K562 (cell line): ENCODE measurements around the gene RBM45. TPM values are rescaled to one million over a fixed set of nuclear protein-coding genes. Genes with fewer than 3 reads are reported as not detected.

Experiments used
- ATAC-seq: fragments of 200-7000 bp; cut with Tn5 transposase; 3 replicates; pipeline ENCODE4 v1.9.1; 2020; ENCODE audit warnings: moderate library complexity
- BruUV-seq: library from RNA; stranded (reverse); fragments of 400-500 nt; replicated peaks from 2 replicates; lab custom pipeline; 2021; lab: Mats Ljungman, UMichigan
- CTCF ChIA-PET: fragments of 300-600 bp; formaldehyde crosslinking; extraction: SDS; loops from one replicate; lab custom pipeline; 2021; ENCODE audit warnings: low intra/inter-chr PET ratio; lab: Yijun Ruan, JAX
- POLR2A ChIA-PET: fragments of 300-600, 350-650 bp; sonication (Branson Sonifier 250); formaldehyde crosslinking; extraction: SDS; loops from one replicate; lab custom pipeline; 2021; ENCODE audit warnings: antibody characterized with exemption, inconsistent platforms; lab: Yijun Ruan, JAX
- DNase-seq, 4 experiments: peaks; one replicate each; pipeline versions ENCODE4 v3.0.0 to v3.0.0-alpha.2; 2011 to 2018; ENCODE audit warnings: low spot score in 3 of 4, mixed read lengths in 3 of 4; ENCODE audit errors: extremely low read depth in 1 of 4
- FAIRE-seq: peaks from 2 replicates; lab custom pipeline; 2011; peaks lifted over from hg19 to GRCh38; lab: Jason Lieb, UNC
- H2AFZ ChIP-seq: 2 replicates; pipeline ENCODE4 v1.6.0; 2011; ENCODE audit warnings: low read depth, low read length, control low read depth, inconsistent platforms
- H3K27ac ChIP-seq: fragments of 200-600 bp; 3 replicates; pipeline ENCODE4 v1.8.0; 2011; ENCODE audit warnings: low read depth, mild to moderate bottlenecking, control low read depth, inconsistent platforms, low read length, moderate library complexity, mixed read lengths; ENCODE audit errors: extremely low read depth
- H3K27me3 ChIP-seq, 2 experiments: fragments of 300-600 bp in 1 of 2; 2 replicates in 1 of 2; 3 replicates in 1 of 2; pipeline versions ENCODE4 v1.6.0 to v1.8.0; 2011; ENCODE audit warnings: inconsistent platforms in 2 of 2, low read length in 2 of 2, mild to moderate bottlenecking in 1 of 2, mixed read lengths in 1 of 2, moderate library complexity in 1 of 2; ENCODE audit not compliant: control insufficient read depth in 2 of 2, insufficient read depth in 2 of 2
- H3K36me3 ChIP-seq: fragments of 300-600 bp; 3 replicates; pipeline ENCODE4 v1.8.0; 2011; ENCODE audit warnings: mild to moderate bottlenecking, low read length, inconsistent platforms; ENCODE audit not compliant: control insufficient read depth, insufficient read depth
- H3K4me1 ChIP-seq, 2 experiments: fragments of 200-600 bp in 1 of 2; replicated peaks in 1 of 2; 2 replicates in 1 of 2; 3 replicates in 1 of 2; pipeline versions ENCODE4 v1.5.1 to v1.8.0; 2011; ENCODE audit warnings: inconsistent platforms in 2 of 2, low read length in 2 of 2, mild to moderate bottlenecking in 1 of 2, mixed read lengths in 1 of 2, moderate library complexity in 1 of 2; ENCODE audit not compliant: control insufficient read depth in 2 of 2, insufficient read depth in 2 of 2
- H3K4me2 ChIP-seq: 2 replicates; pipeline ENCODE4 v1.6.1; 2011; ENCODE audit warnings: low read length, control low read depth, inconsistent platforms, mixed read lengths; ENCODE audit not compliant: insufficient read depth
- H3K4me3 ChIP-seq: fragments of 200-600 bp; sonication (generic), shearing (Covaris generic); 2 replicates; pipeline ENCODE4 v1.5.1; 2016; ENCODE audit warnings: control low read depth, inconsistent platforms
- H3K79me2 ChIP-seq: fragments of 200-600 bp; 3 replicates; pipeline ENCODE4 v1.8.0; 2011; ENCODE audit warnings: low read length, inconsistent platforms; ENCODE audit not compliant: control insufficient read depth, insufficient read depth
- H3K9ac ChIP-seq, 2 experiments: 2 replicates each; pipeline versions ENCODE4 v1.6.0 to v1.6.1; 2011; ENCODE audit warnings: low read depth in 2 of 2, low read length in 2 of 2, control low read depth in 1 of 2, inconsistent platforms in 1 of 2, mild to moderate bottlenecking in 1 of 2, mixed read lengths in 1 of 2; ENCODE audit not compliant: insufficient read depth in 1 of 2
- H3K9me1 ChIP-seq: one replicate; pipeline ENCODE4 v1.6.0; 2011; ENCODE audit warnings: inconsistent platforms, mild to moderate bottlenecking, low read length, moderate library complexity; ENCODE audit not compliant: control insufficient read depth, insufficient read depth
- H3K9me3 ChIP-seq: replicated peaks from 2 replicates; pipeline ENCODE4 v1.5.1; 2011; ENCODE audit warnings: low read depth, low read length, inconsistent platforms; ENCODE audit not compliant: control insufficient read depth, insufficient read depth
- H4K20me1 ChIP-seq: replicated peaks from 2 replicates; pipeline ENCODE4 v1.6.1; 2011; ENCODE audit warnings: low read length, inconsistent platforms, mixed read lengths; ENCODE audit not compliant: control insufficient read depth, insufficient read depth
- CHCHD3 ChIP-seq: fragments of 250-450 bp; sonication (Bioruptor Pico); IDR thresholded peaks from 2 replicates; pipeline ENCODE4 v2.1.2; 2022; ENCODE audit warnings: mild to moderate bottlenecking
- CHD2 ChIP-seq: IDR thresholded peaks from 2 replicates; pipeline ENCODE4 v1.6.1; 2011; ENCODE audit warnings: low read depth, low read length
- DNMT1 ChIP-seq: fragments of 450-650 bp; IDR thresholded peaks from 2 replicates; pipeline ENCODE4 v1.6.1; 2016; ENCODE audit warnings: antibody characterized with exemption, mild to moderate bottlenecking
- E4F1 ChIP-seq: fragments of 250-450 bp; sonication (Bioruptor Pico); IDR thresholded peaks from 2 replicates; pipeline ENCODE4 v1.5.0; 2021; ENCODE audit warnings: mild to moderate bottlenecking, borderline replicate concordance
- HDGF ChIP-seq: fragments of 450-650 bp; IDR thresholded peaks from 2 replicates; pipeline ENCODE4 v1.6.1; 2016
- HNRNPL ChIP-seq: fragments of 200-400 bp; formaldehyde crosslinking; IDR thresholded peaks from 2 replicates; pipeline ENCODE4 v1.6.1; 2017; ENCODE audit warnings: low read depth, mild to moderate bottlenecking, low read length
- KDM2B ChIP-seq: fragments of 250-450 bp; sonication (Bioruptor Pico); IDR thresholded peaks from 2 replicates; pipeline ENCODE4 v1.8.0; 2021; ENCODE audit warnings: mild to moderate bottlenecking, moderate library complexity
- LEF1 ChIP-seq: fragments of 450-650 bp; IDR thresholded peaks from 2 replicates; pipeline ENCODE4 v1.6.1; 2016; ENCODE audit warnings: mild to moderate bottlenecking
- MAFF ChIP-seq: IDR thresholded peaks from 2 replicates; pipeline ENCODE4 v1.6.1; 2012; ENCODE audit warnings: low read length, improper control_type of control experiment
- MAFG ChIP-seq: fragments of 450-650 bp; conservative IDR thresholded peaks from 2 replicates; pipeline ENCODE4 v1.6.1; 2016; ENCODE audit warnings: missing genetic modification characterization, missing compliant biosample characterization
- MLLT1 ChIP-seq, 2 experiments: fragments of 450-650 bp; IDR thresholded peaks; 2 replicates each; pipeline ENCODE4 v1.6.1; 2016
- NBN ChIP-seq: fragments of 450-650 bp; IDR thresholded peaks from 2 replicates; pipeline ENCODE4 v1.6.1; 2016; ENCODE audit warnings: low read depth, mild to moderate bottlenecking
- RBFOX2 ChIP-seq: fragments of 200-400 bp; formaldehyde crosslinking; IDR thresholded peaks from 2 replicates; pipeline ENCODE4 v1.6.1; 2017; ENCODE audit warnings: low read depth, mild to moderate bottlenecking, low read length, moderate library complexity
- RBM15 ChIP-seq: fragments of 200-400 bp; formaldehyde crosslinking; IDR thresholded peaks from 2 replicates; pipeline ENCODE4 v1.6.1; 2018; ENCODE audit warnings: mild to moderate bottlenecking, low read length, moderate library complexity; ENCODE audit not compliant: insufficient read depth
- RBM25 ChIP-seq: fragments of 200-400 bp; formaldehyde crosslinking; IDR thresholded peaks from 2 replicates; pipeline ENCODE4 v1.6.1; 2018; ENCODE audit warnings: low read length, low read depth, moderate library complexity; ENCODE audit not compliant: severe bottlenecking
- SMARCA5 ChIP-seq: fragments of 450-650 bp; IDR thresholded peaks from 2 replicates; pipeline ENCODE4 v1.6.1; 2016
- SNRNP70 ChIP-seq: fragments of 200-400 bp; formaldehyde crosslinking; optimal IDR thresholded peaks from 2 replicates; pipeline ENCODE3; 2017; ENCODE audit warnings: low read depth, low read length
- THRB ChIP-seq: fragments of 450-650 bp; formaldehyde crosslinking; conservative IDR thresholded peaks from 2 replicates; pipeline ENCODE4 v1.4.0; 2022; ENCODE audit warnings: mild to moderate bottlenecking, missing genetic modification characterization
- ZNF12 ChIP-seq: sonication (generic); formaldehyde crosslinking; IDR thresholded peaks from 2 replicates; pipeline ENCODE4 v1.4.0; 2020; ENCODE audit warnings: mild to moderate bottlenecking, missing genetic modification reagents
- ZNF140 ChIP-seq: fragments of 250-450 bp; sonication (Bioruptor Pico); IDR thresholded peaks from 2 replicates; pipeline ENCODE4 v1.8.0; 2021; ENCODE audit warnings: moderate library complexity, mild to moderate bottlenecking, inconsistent platforms
- ZNF174 ChIP-seq: fragments of 250-450 bp; sonication (Bioruptor Pico); IDR thresholded peaks from 2 replicates; pipeline ENCODE4 v1.4.0; 2020; ENCODE audit warnings: mild to moderate bottlenecking
- ZNF316 ChIP-seq: fragments of 450-650 bp; IDR thresholded peaks from 2 replicates; pipeline ENCODE4 v1.6.1; 2016
- ZNF717 ChIP-seq: fragments of 250-450 bp; sonication (Bioruptor Pico); IDR thresholded peaks from 2 replicates; pipeline ENCODE4 v1.5.0; 2021
- WGBS: fragments of 100-300 bp; shearing (Covaris generic); methylation state at CpG from one replicate; pipeline ENCODE4 v1.1.6; 2016; ENCODE audit warnings: low coverage, mixed read lengths; ENCODE audit not compliant: insufficient coverage; ENCODE audit errors: missing lambda C conversion rate; 5-methylcytosine and 5-hydroxymethylcytosine counted together
- in situ Hi-C: fragments of 300-500 bp; cut with MboI; formaldehyde crosslinking; loops from 4 replicates; pipeline ENCODE4 v1.15.0; 2018; ENCODE audit warnings: inconsistent platforms, mixed read lengths
- intact Hi-C: fragments of 100-400 bp; cut with micrococcal nuclease; formaldehyde crosslinking; loops from 2 replicates; pipeline ENCODE4 v1.14.2; 2022
- polyA plus RNA-seq, 8 experiments: library from polyadenylated mRNA; depleted of rRNA in 4 of 8; stranded (reverse) in 5 of 8; unstranded in 3 of 8; fragments of >200 nt; fragmentation: Nextera tagmentation in 2 of 8; fragmentation: Illumina TruSeq in 1 of 8; extraction: Ambion mirVana in 2 of 8; extraction: Trizol in 1 of 8; gene quantifications; 2 replicates each; pipeline versions ENCODE4 v1.2.1 to v1.2.3, GENCODE V29; 2011 to 2014; ENCODE audit warnings: inconsistent platforms in 1 of 8, missing spikeins in 1 of 8
- total RNA-seq, 7 experiments: library from RNA; depleted of rRNA in 6 of 7; stranded (reverse); fragments of >200 nt in 6 of 7; fragmentation: Illumina TruSeq in 2 of 7; extraction: Trizol in 2 of 7; gene quantifications; 2 replicates each; pipeline versions ENCODE4 v1.2.1 to v1.2.3, GENCODE V29; 2011 to 2021; ENCODE audit warnings: low replicate concordance in 1 of 7

RBM45 gene
- total and polyA plus RNA-seq, 9 of the 15 experiments (the other 6 are each of a cell fraction or from before 2014, with no cell fraction given): 6.7 to 22.0 (median 15.0) TPM

DNA sequence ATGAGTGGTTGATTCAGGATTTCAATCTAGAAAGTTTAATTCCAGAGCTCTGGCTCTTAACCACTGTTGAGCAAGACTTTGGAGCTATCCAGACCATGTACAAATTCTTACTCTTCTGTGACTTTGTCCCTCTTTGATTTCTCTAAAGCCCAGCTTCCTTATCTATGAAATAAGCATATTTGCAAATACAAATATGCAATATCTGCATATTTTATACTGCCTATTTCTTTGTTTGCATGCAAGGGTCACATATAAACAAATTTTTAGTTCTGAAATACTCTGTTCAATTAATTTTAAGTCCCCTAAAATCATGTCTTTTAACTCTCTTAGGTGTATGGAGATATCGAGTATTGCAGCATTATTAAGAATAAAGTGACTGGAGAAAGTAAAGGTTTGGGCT is 5.5 kb downstream of the RBM45 start:
- H3K36me3 ChIP-seq: peaks cover 40% of the 10 kb centered on the region
- no peaks in the 10 kb centered on the region for H3K9me1 ChIP-seq
- no peaks in the 10 kb centered on the region for H3K27me3 ChIP-seq
- no peak overlapping the region for H3K4me3 ChIP-seq
- no peak overlapping the region for H3K4me2 ChIP-seq
- ATAC-seq: no peak
- in situ Hi-C loops (loop anchor here (10.0 kb wide), 1 partner anchor 797 kb away; no protein-coding TSS in a partner anchor), intact Hi-C loops (no loop called here)
- H2AFZ ChIP-seq: no peak overlapping the region
- H3K9me3 ChIP-seq: no peaks in the 10 kb centered on the region
- WGBS: 96% methylated on average over 1 of the region's 1 CpG
- peaks cover 12% of the 10 kb centered on the region; the same call in 2 of the 3 replicates for H3K79me2 ChIP-seq
- H3K4me1 ChIP-seq: peaks cover 4 to 8% of the 10 kb centered on the region in 2 experiments; a peak in 3 of 5 replicates
- ChIA-PET CTCF (no interaction called here), POLR2A (interaction anchor here (0.8 to 1.2 kb wide), 2 partner anchors 8 to 134 kb away, joined by 3 to 4 read pairs; no protein-coding TSS in a partner anchor)
- no peak for DNase-seq
- H3K9ac ChIP-seq: no peak overlapping the region
- FAIRE-seq: no peak
- no TSS peak for BruUV-seq
- H4K20me1 ChIP-seq: no peaks in the 10 kb centered on the region
- H3K27ac ChIP-seq: no peak overlapping the region
- no peak for TF ChIP-seq LEF1
- TF ChIP-seq ZNF717 (CRISPR knock-in tag): no peak
- TF ChIP-seq RBM15: no peak
- TF ChIP-seq MAFG (tag): peak; percentile 43; the same call in 1 of the 2 replicates
- no peak for TF ChIP-seq ZNF174 (CRISPR knock-in tag)
- no peak for TF ChIP-seq THRB
- no peak for TF ChIP-seq SMARCA5
- TF ChIP-seq MAFF: peak; percentile 49
- no peak for TF ChIP-seq MLLT1 (IDR thresholded peaks at IDR 0.05)
- no peak for TF ChIP-seq ZNF12
- TF ChIP-seq RBM25: no peak
- no peak for TF ChIP-seq KDM2B (CRISPR knock-in tag)
- no peak for TF ChIP-seq E4F1
- no peak for TF ChIP-seq DNMT1
- TF ChIP-seq CHCHD3: no peak
- no peak for TF ChIP-seq ZNF140
- peak; percentile 69 for TF ChIP-seq ZNF316
- no peak for TF ChIP-seq RBFOX2
- TF ChIP-seq SNRNP70: no peak
- no peak for TF ChIP-seq CHD2
- TF ChIP-seq NBN: no peak
- TF ChIP-seq HDGF: no peak
- TF ChIP-seq HNRNPL: no peak
